ENCODE measurements around the gene TYK2.

TYK2 gene

DNA sequence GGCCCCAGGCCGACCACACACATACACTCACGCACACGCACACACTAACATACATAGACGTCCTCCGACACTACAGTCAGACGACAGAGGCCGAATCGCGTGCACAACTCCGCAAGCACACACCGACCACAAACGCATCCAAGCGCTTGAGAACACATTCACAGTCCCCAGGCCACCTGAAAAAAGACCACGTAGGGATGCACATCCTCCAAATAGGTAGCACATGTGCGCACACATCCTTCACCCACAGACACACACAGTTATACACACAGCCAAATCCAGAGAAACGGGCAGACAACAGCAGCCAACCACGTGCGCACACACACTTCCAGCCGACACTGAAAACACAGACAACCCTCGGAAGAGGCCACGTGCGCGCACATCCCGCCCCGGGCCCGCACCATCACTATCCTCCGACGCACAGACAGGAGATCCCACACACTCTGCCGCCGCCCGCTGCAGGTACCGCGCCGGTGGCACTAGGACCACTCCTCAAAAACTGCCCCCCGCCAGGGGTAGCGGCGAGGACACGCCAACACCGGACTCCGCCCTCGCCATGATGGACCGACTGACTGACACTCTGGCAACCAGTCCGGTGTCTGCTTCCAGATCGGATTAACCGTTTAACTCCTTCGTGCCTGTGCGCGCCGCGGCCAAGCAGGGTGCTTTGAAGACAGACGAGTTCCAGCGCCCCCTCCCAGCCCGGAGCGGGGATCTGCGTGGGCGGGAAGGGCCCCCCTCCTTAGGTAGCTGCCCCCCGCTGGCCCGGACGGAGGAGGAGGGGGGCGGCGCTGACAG is 39.5 kb upstream of the TYK2 start (continued):
- TF ChIP-seq ZBTB10 (tag by site-specific recombination; IDR thresholded peaks at IDR 0.05) (peak; percentile 90), PRDM1 (tag by site-specific recombination; IDR thresholded peaks at IDR 0.05) (no peak), ZNF501 (tag by site-specific recombination; IDR thresholded peaks at IDR 0.05) (peak; percentile 69; the same call in 1 of the 2 replicates), ZNF488 (tag by site-specific recombination; IDR thresholded peaks at IDR 0.05) (no peak), ZNF19 (tag by site-specific recombination; IDR thresholded peaks at IDR 0.05; ENCODE audit: low read depth) (no peak), ZNF292 (tag by site-specific recombination; IDR thresholded peaks at IDR 0.05; ENCODE audit: borderline replicate concordance, low read depth) (no peak), IKZF3 (tag by site-specific recombination; IDR thresholded peaks at IDR 0.05) (0 out of 2 replicates have a peak, but pooled peaks have one; percentile 29), OVOL3 (tag by site-specific recombination; IDR thresholded peaks at IDR 0.05) (no peak; the same call in 1 of the 2 replicates), ZNF837 (tag by site-specific recombination; IDR thresholded peaks at IDR 0.05) (no peak), ZNF660 (tag by site-specific recombination; IDR thresholded peaks at IDR 0.05) (0 out of 2 replicates have a peak, but pooled peaks have one; percentile 14), KLF8 (tag by site-specific recombination; IDR thresholded peaks at IDR 0.05) (peak; percentile 87), ZNF211 (tag by site-specific recombination; IDR thresholded peaks at IDR 0.05; ENCODE audit: low read depth) (no peak), ZNF112 (tag by site-specific recombination; IDR thresholded peaks at IDR 0.05) (no peak), MYNN (tag by site-specific recombination; IDR thresholded peaks at IDR 0.05; ENCODE audit: borderline replicate concordance) (no peak), ZBTB48 (tag by site-specific recombination; IDR thresholded peaks at IDR 0.05) (peak; percentile 93), ZFHX2 (tag by site-specific recombination; conservative IDR thresholded peaks at IDR 0.05) (peak; percentile 93), ZNF48 (tag by site-specific recombination; IDR thresholded peaks at IDR 0.05) (no peak), ZNF785 (tag by site-specific recombination; IDR thresholded peaks at IDR 0.05) (peak; percentile 82), WT1 (tag by site-specific recombination; IDR thresholded peaks at IDR 0.05) (peak; percentile 63), TRIM28 (IDR thresholded peaks at IDR 0.05; ENCODE audit: borderline replicate concordance, low read length) (0 out of 2 replicates have a peak, but pooled peaks have one; percentile 63), ZNF521 (tag by site-specific recombination; IDR thresholded peaks at IDR 0.05) (no peak), SP3 (tag by site-specific recombination; IDR thresholded peaks at IDR 0.05) (peak; percentile 93), MEIS1 (CRISPR knock-in tag; IDR thresholded peaks at IDR 0.05; ENCODE audit: borderline replicate concordance) (no peak), ZNF600 (tag by site-specific recombination; IDR thresholded peaks at IDR 0.05) (peak; percentile 93), ZNF202 (tag by site-specific recombination; IDR thresholded peaks at IDR 0.05; ENCODE audit: borderline replicate concordance) (no peak), ZNF335 (tag by site-specific recombination; conservative IDR thresholded peaks at IDR 0.05) (peak; percentile 97), ZNF707 (tag by site-specific recombination; IDR thresholded peaks at IDR 0.05) (no peak), EGR2 (tag by site-specific recombination; IDR thresholded peaks at IDR 0.05; ENCODE audit: low read depth) (peak; percentile 67)
- TF ChIP-seq, protein P1, sequence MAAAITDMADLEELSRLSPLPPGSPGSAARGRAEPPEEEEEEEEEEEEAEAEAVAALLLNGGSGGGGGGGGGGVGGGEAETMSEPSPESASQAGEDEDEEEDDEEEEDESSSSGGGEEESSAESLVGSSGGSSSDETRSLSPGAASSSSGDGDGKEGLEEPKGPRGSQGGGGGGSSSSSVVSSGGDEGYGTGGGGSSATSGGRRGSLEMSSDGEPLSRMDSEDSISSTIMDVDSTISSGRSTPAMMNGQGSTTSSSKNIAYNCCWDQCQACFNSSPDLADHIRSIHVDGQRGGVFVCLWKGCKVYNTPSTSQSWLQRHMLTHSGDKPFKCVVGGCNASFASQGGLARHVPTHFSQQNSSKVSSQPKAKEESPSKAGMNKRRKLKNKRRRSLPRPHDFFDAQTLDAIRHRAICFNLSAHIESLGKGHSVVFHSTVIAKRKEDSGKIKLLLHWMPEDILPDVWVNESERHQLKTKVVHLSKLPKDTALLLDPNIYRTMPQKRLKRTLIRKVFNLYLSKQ (tag by site-specific recombination; IDR thresholded peaks at IDR 0.05; ENCODE audit: borderline replicate concordance), result no peak
- TF ChIP-seq, protein P2, sequence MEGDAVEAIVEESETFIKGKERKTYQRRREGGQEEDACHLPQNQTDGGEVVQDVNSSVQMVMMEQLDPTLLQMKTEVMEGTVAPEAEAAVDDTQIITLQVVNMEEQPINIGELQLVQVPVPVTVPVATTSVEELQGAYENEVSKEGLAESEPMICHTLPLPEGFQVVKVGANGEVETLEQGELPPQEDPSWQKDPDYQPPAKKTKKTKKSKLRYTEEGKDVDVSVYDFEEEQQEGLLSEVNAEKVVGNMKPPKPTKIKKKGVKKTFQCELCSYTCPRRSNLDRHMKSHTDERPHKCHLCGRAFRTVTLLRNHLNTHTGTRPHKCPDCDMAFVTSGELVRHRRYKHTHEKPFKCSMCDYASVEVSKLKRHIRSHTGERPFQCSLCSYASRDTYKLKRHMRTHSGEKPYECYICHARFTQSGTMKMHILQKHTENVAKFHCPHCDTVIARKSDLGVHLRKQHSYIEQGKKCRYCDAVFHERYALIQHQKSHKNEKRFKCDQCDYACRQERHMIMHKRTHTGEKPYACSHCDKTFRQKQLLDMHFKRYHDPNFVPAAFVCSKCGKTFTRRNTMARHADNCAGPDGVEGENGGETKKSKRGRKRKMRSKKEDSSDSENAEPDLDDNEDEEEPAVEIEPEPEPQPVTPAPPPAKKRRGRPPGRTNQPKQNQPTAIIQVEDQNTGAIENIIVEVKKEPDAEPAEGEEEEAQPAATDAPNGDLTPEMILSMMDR (tag by site-specific recombination; IDR thresholded peaks at IDR 0.05), result peak; percentile 30; the same call in 1 of the 2 replicates
- TF ChIP-seq, protein P3, sequence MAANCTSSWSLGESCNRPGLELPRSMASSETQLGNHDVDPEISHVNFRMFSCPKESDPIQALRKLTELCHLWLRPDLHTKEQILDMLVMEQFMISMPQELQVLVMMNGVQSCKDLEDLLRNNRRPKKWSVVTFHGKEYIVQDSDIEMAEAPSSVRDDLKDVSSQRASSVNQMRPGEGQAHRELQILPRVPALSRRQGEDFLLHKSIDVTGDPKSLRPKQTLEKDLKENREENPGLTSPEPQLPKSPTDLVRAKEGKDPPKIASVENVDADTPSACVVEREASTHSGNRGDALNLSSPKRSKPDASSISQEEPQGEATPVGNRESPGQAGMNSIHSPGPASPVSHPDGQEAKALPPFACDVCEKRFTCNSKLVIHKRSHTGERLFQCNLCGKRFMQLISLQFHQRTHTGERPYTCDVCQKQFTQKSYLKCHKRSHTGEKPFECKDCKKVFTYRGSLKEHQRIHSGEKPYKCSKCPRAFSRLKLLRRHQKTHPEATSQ (tag by site-specific recombination; IDR thresholded peaks at IDR 0.05), result peak; percentile 72

Measured in HEK293 (cell line).